Lung (tissue), 5 donors: ENCODE data around the gene TBC1D3E. TPM values are rescaled to one million over a fixed set of nuclear protein-coding genes. Genes with fewer than 3 reads are reported as not detected.

ENCODE experiments used
- polyA plus RNA-seq, 2 donors: library from polyadenylated mRNA; stranded (reverse); fragments of 200-250 nt; gene quantifications; one replicate each; pipeline ENCODE4 v1.2.1, GENCODE V29; 2013
- small RNA-seq: library from RNA; depleted of rRNA; stranded (forward); fragments of <200 nt; gene quantifications from one replicate; pipeline ENCODE3, GENCODE V24; 2014; ENCODE audit warnings: low replicate concordance
- total RNA-seq, 2 donors: library from RNA; depleted of rRNA in 1 of 2; stranded (reverse); fragments of >200 nt in 1 of 2; gene quantifications; one replicate each; pipeline ENCODE4 v1.2.1, GENCODE V29; 2014 to 2021
- donor health status: Bipolar disorder and iron deficiency.
- donor health status: healthy.
- donor health status: DM: yes; HTN: yes; CAD: no.

Gene TBC1D3E
- total and polyA plus RNA-seq, 4 donors: not detected

Small RNA genes lying within 50 kb of the gene (small RNA-seq; reads per million reads assigned to genes)
- gene RF00019 (not detected), gene RNA5SP526 (not detected)

Other genes starting within 250 kb of the TBC1D3E start
- gene TBC1D3K, start 203.5 kb upstream of the TBC1D3E start, total RNA-seq: not detected
- not detected for gene TBC1D3K, start 203.5 kb upstream of the TBC1D3E start, polyA plus RNA-seq
- gene TBC1D3L, start 138.9 kb upstream of the TBC1D3E start, total RNA-seq: 10 to 100 TPM in 1 of 2 donors, 1 to 10 TPM in 1; 5.1 to 11.7 TPM
- 10 to 100 TPM in 1 of 2 donors, 1 to 10 TPM in 1; 4.2 to 19.7 TPM for gene TBC1D3L, start 138.9 kb upstream of the TBC1D3E start, polyA plus RNA-seq
- gene TBC1D3D, start 124.0 kb upstream of the TBC1D3E start, total RNA-seq: 1 to 10 TPM in 1 of 2 donors, under 1 TPM in 1; 0.18 to 3.8 TPM
- gene TBC1D3D, start 124.0 kb upstream of the TBC1D3E start, polyA plus RNA-seq: 1 to 10 TPM in 1 of 2 donors, under 1 TPM in 1; 0.92 to 1.8 TPM
- under 1 TPM in 1 of 2 donors, not detected in 1; 1.00 TPM for gene TBC1D3C, start 59.3 kb upstream of the TBC1D3E start, total RNA-seq
- 1 to 10 TPM in 1 of 2 donors, not detected in 1; 1.2 TPM for gene TBC1D3C, start 59.3 kb upstream of the TBC1D3E start, polyA plus RNA-seq
- not detected for gene TBC1D3, start 64.6 kb downstream of the TBC1D3E start, total RNA-seq
- gene TBC1D3, start 64.6 kb downstream of the TBC1D3E start, polyA plus RNA-seq: not detected
- gene MRPL45, start 169.2 kb downstream of the TBC1D3E start, total RNA-seq: 10 to 100 TPM; 23.4 to 36.0 TPM
- gene MRPL45, start 169.2 kb downstream of the TBC1D3E start, polyA plus RNA-seq: 10 to 100 TPM; 16.3 to 22.8 TPM
- under 1 TPM; 0.17 to 0.31 TPM for gene GPR179, start 216.0 kb downstream of the TBC1D3E start, total RNA-seq
- gene GPR179, start 216.0 kb downstream of the TBC1D3E start, polyA plus RNA-seq: under 1 TPM; 0.03 to 0.06 TPM
- gene SOCS7, start 223.9 kb downstream of the TBC1D3E start, total RNA-seq: 10 to 100 TPM; 12.0 to 23.6 TPM
- gene SOCS7, start 223.9 kb downstream of the TBC1D3E start, polyA plus RNA-seq: 1 to 10 TPM; 6.5 to 8.3 TPM